Hippocampal formation (tissue), 2 donors: ENCODE measurements around the gene CFAP100.

Source experiments
- DNase-seq, 2 donors: peaks; one replicate each; lab custom pipeline; 2025; lab: John Stamatoyannopoulos, UW

The CFAP100 gene

GRCh38 chr3:126442094-126442855, 47.6 kb downstream of the CFAP100 start:
- DNase-seq: no peak

GRCh38 chr3:126442856-126443242, 48.1 kb downstream of the CFAP100 start:
- DNase-seq: no peak

- DNase-seq: no peak
These were observed 50.8 kb downstream of the CFAP100 start for GRCh38 chr3:126445506-126445905.

GRCh38 chr3:126446301-126446700, 51.6 kb downstream of the CFAP100 start:
- DNase-seq: no peak

GRCh38 chr3:126446791-126447190, 52.1 kb downstream of the CFAP100 start:
- peak in 1 of 2 donors; percentile 31 for DNase-seq

GRCh38 chr3:126447456-126448106, 52.9 kb downstream of the CFAP100 start:
- no peak for DNase-seq

GRCh38 chr3:126448136-126448892, 53.6 kb downstream of the CFAP100 start:
- DNase-seq: no peak

GRCh38 chr3:126448893-126449180, 54.1 kb downstream of the CFAP100 start:
- no peak for DNase-seq

GRCh38 chr3:126449621-126450051, 54.9 kb downstream of the CFAP100 start:
- no peak for DNase-seq

GRCh38 chr3:126450219-126450618, 55.5 kb downstream of the CFAP100 start:
- DNase-seq: no peak

GRCh38 chr3:126450744-126451143, 56.0 kb downstream of the CFAP100 start:
- no peak for DNase-seq

- DNase-seq: no peak
These were observed 56.8 kb downstream of the CFAP100 start for GRCh38 chr3:126451511-126451910.

- DNase-seq: no peak
These were observed 57.5 kb downstream of the CFAP100 start for GRCh38 chr3:126452213-126452612.

- no peak for DNase-seq
These were observed 59.3 kb downstream of the CFAP100 start for GRCh38 chr3:126454025-126454424.

GRCh38 chr3:126454437-126455198, 59.9 kb downstream of the CFAP100 start:
- no peak for DNase-seq

- no peak for DNase-seq
These were observed 61.5 kb downstream of the CFAP100 start for GRCh38 chr3:126456211-126456610.

- no peak for DNase-seq
These were observed 62.2 kb downstream of the CFAP100 start for GRCh38 chr3:126456766-126457388.

- no peak for DNase-seq
These were observed 64.5 kb downstream of the CFAP100 start for GRCh38 chr3:126459111-126459762.

- DNase-seq: no peak
These were observed 65.0 kb downstream of the CFAP100 start for GRCh38 chr3:126459763-126460127.

GRCh38 chr3:126460381-126460780, 65.7 kb downstream of the CFAP100 start:
- DNase-seq: no peak

GRCh38 chr3:126461450-126462070, 66.9 kb downstream of the CFAP100 start:
- DNase-seq: no peak
